NT2/D1 (cell line): ENCODE results near the gene ACBD6.

Experiments used
- DNase-seq: peaks from one replicate; pipeline ENCODE4 v3.0.0-alpha.2; 2011; ENCODE audit warnings: low read depth, low spot score
- H3K27me3 ChIP-seq: 2 replicates; pipeline ENCODE4 v1.6.0; 2011; ENCODE audit warnings: mild to moderate bottlenecking; ENCODE audit not compliant: insufficient read length, insufficient read depth
- H3K36me3 ChIP-seq: 2 replicates; pipeline ENCODE4 v1.6.1; 2011; ENCODE audit warnings: mild to moderate bottlenecking, low read length, mixed read lengths; ENCODE audit not compliant: insufficient read depth, insufficient read length
- H3K4me1 ChIP-seq: 2 replicates; pipeline ENCODE4 v1.5.1; 2011; ENCODE audit not compliant: insufficient read depth, insufficient read length
- H3K4me3 ChIP-seq: 2 replicates; pipeline ENCODE4 v1.5.1; 2011; ENCODE audit warnings: low read depth; ENCODE audit not compliant: insufficient read length
- H3K9ac ChIP-seq: 2 replicates; pipeline ENCODE4 v1.6.0; 2011; ENCODE audit warnings: low read depth; ENCODE audit not compliant: insufficient read length
- H3K9me3 ChIP-seq: 2 replicates; pipeline ENCODE4 v1.5.1; 2011; ENCODE audit warnings: mild to moderate bottlenecking, low read length; ENCODE audit not compliant: insufficient read depth
- SUZ12 ChIP-seq: IDR thresholded peaks from 2 replicates; pipeline ENCODE4 v1.6.1; 2011; ENCODE audit not compliant: insufficient read length, insufficient read depth; ENCODE audit errors: extremely low read depth
- YY1 ChIP-seq: IDR thresholded peaks from 2 replicates; pipeline ENCODE4 v1.6.1; 2011; ENCODE audit not compliant: insufficient read length, insufficient read depth
- ZNF274 ChIP-seq: IDR thresholded peaks from 2 replicates; pipeline ENCODE4 v1.6.1; 2011; ENCODE audit warnings: mild to moderate bottlenecking, low read depth, low read length

ACBD6 gene

GRCh38 chr1:180510882-180511281, 8.5 kb upstream of the ACBD6 start:
- Histone ChIP-seq H3K4me3 (no peak overlapping the region), H3K9ac (no peak overlapping the region), H3K4me1 (no peaks in the 10 kb centered on the region), H3K27me3 (no peaks in the 10 kb centered on the region), H3K36me3 (no peaks in the 10 kb centered on the region), H3K9me3 (peaks cover 35% of the 10 kb centered on the region)
- TF ChIP-seq SUZ12 (no peak), YY1 (no peak), ZNF274 (no peak)
- DNase-seq = no peak

- H3K9ac ChIP-seq = no peak overlapping the region
- no peaks in the 10 kb centered on the region for H3K4me1 ChIP-seq
- no peaks in the 10 kb centered on the region for H3K36me3 ChIP-seq
- TF ChIP-seq YY1 = no peak
- TF ChIP-seq SUZ12 = no peak
- no peak for TF ChIP-seq ZNF274
- H3K27me3 ChIP-seq = no peaks in the 10 kb centered on the region
- peaks cover 35% of the 10 kb centered on the region for H3K9me3 ChIP-seq
- no peak for DNase-seq
- H3K4me3 ChIP-seq = no peak overlapping the region
Measured at GRCh38 chr1:180508725-180509097, 6.3 kb upstream of the ACBD6 start.

- no peaks in the 10 kb centered on the region for H3K36me3 ChIP-seq
- no peak overlapping the region for H3K9ac ChIP-seq
- no peaks in the 10 kb centered on the region for H3K4me1 ChIP-seq
- TF ChIP-seq ZNF274 (no peak), YY1 (no peak)
- no peak overlapping the region for H3K4me3 ChIP-seq
- DNase-seq = no peak
- peaks cover 35% of the 10 kb centered on the region for H3K9me3 ChIP-seq
- H3K27me3 ChIP-seq = peaks cover 6% of the 10 kb centered on the region
Measured at GRCh38 chr1:180507795-180508724, 5.7 kb upstream of the ACBD6 start.

- Histone ChIP-seq H3K4me1 (no peaks in the 10 kb centered on the region), H3K36me3 (peaks cover 3% of the 10 kb centered on the region), H3K9ac (no peak overlapping the region), H3K27me3 (peaks cover 6% of the 10 kb centered on the region), H3K9me3 (peaks cover 35% of the 10 kb centered on the region), H3K4me3 (no peak overlapping the region)
- no peak for DNase-seq
- no peak for TF ChIP-seq SUZ12
- no peak for TF ChIP-seq ZNF274
- no peak for TF ChIP-seq YY1
Measured at GRCh38 chr1:180505732-180506335, 3.5 kb upstream of the ACBD6 start.

- DNase-seq = no peak
- Histone ChIP-seq H3K27me3 (peaks cover 6% of the 10 kb centered on the region), H3K9ac (no peak overlapping the region), H3K36me3 (peaks cover 17% of the 10 kb centered on the region), H3K4me1 (no peaks in the 10 kb centered on the region), H3K4me3 (no peak overlapping the region), H3K9me3 (peaks cover 24% of the 10 kb centered on the region)
- TF ChIP-seq ZNF274 = no peak
- TF ChIP-seq YY1 = no peak
- no peak for TF ChIP-seq SUZ12
Measured at GRCh38 chr1:180504186-180504585, 1.8 kb upstream of the ACBD6 start.

- Histone ChIP-seq H3K9ac (peak overlapping the region; percentile 99), H3K36me3 (peaks cover 25% of the 10 kb centered on the region), H3K4me1 (no peaks in the 10 kb centered on the region), H3K4me3 (peak overlapping the region; percentile 98), H3K27me3 (peaks cover 6% of the 10 kb centered on the region), H3K9me3 (peaks cover 16% of the 10 kb centered on the region)
- no peak for TF ChIP-seq SUZ12
- TF ChIP-seq YY1 = no peak
- DNase-seq = no peak
Measured at GRCh38 chr1:180503280-180503862, 994 bp upstream of the ACBD6 start.

- Histone ChIP-seq H3K9me3 (peaks cover 2% of the 10 kb centered on the region; the same call in 1 of the 2 replicates), H3K27me3 (peaks cover 6% of the 10 kb centered on the region), H3K36me3 (peaks cover 38% of the 10 kb centered on the region), H3K9ac (peak overlapping the region; percentile 99), H3K4me3 (peak overlapping the region; percentile 98), H3K4me1 (no peaks in the 10 kb centered on the region)
- TF ChIP-seq SUZ12 (no peak), ZNF274 (no peak), YY1 (no peak)
- no peak for DNase-seq
Measured at GRCh38 chr1:180501865-180502360, 464 bp downstream of the ACBD6 start.
